Mucosa of rectum (tissue), 2 donors: Measurements from ENCODE around the gene TREH.
"Not testable (repeated sequence)": the region's sequence is repeated elsewhere in the genome, so short reads cannot be mapped to it uniquely, and the experiment has no call there.

Experiments
- H3K27ac ChIP-seq, 2 donors: one replicate each; pipeline ENCODE4 v1.7.0; 2013; ENCODE audit warnings: inconsistent platforms in 2 of 2, low read depth in 2 of 2, low read length in 2 of 2
- H3K27me3 ChIP-seq, 2 donors: one replicate each; pipeline ENCODE4 v1.7.0; 2013; ENCODE audit warnings: low read length in 2 of 2; ENCODE audit not compliant: control insufficient read depth in 2 of 2, insufficient read depth in 2 of 2
- H3K36me3 ChIP-seq, 2 donors: one replicate each; pipeline ENCODE4 v1.7.0; 2013; ENCODE audit warnings: low read length in 2 of 2; ENCODE audit not compliant: control insufficient read depth in 2 of 2, insufficient read depth in 2 of 2
- H3K4me1 ChIP-seq, 2 donors: one replicate each; pipeline ENCODE4 v1.7.0; 2013; ENCODE audit warnings: low read length in 2 of 2, mild to moderate bottlenecking in 1 of 2; ENCODE audit not compliant: control insufficient read depth in 2 of 2, insufficient read depth in 2 of 2
- H3K4me3 ChIP-seq, 2 donors: one replicate each; pipeline ENCODE4 v1.7.0; 2013; ENCODE audit warnings: low read length in 2 of 2
- H3K9ac ChIP-seq, 2 donors: one replicate each; pipeline ENCODE4 v1.7.0; 2013; ENCODE audit warnings: low read length in 2 of 2, low read depth in 1 of 2, mild to moderate bottlenecking in 1 of 2
- H3K9me3 ChIP-seq, 2 donors: one replicate each; pipeline ENCODE4 v1.7.0; 2013; ENCODE audit warnings: low read length in 2 of 2; ENCODE audit not compliant: control insufficient read depth in 2 of 2
- donor health status: healthy.
- donor health status: Normal muscosa, but diverticular disease.

The TREH gene

GRCh38 chr11:118679483-118679882 is at the start of gene TREH:
Gene TREH (minus strand): TSS chr11:118679650. CDS start chr11:118679627, 23 bp downstream.
- H3K27ac ChIP-seq: peak within 1 kb of the TSS; percentile 70 to 72

GRCh38 chr11:118728112-118728511 is 48.7 kb upstream of the TREH start:
- H3K27me3 ChIP-seq, H3K9ac ChIP-seq, H3K27ac ChIP-seq: not testable (repeated sequence)

More at GRCh38 chr11:118679483-118679882, at the start of gene TREH:
- Histone ChIP-seq H3K9ac (peak within 1 kb of the TSS in 1 of 2 donors; percentile 52), H3K27me3 (peaks cover 0 to 2% of the 10 kb centered on the region in 2 donors), H3K4me1 (peaks cover 3 to 12% of the 10 kb centered on the region in 2 donors), H3K9me3 (no peaks in the 10 kb centered on the region), H3K4me3 (peak within 1 kb of the TSS; percentile 9 to 67), H3K36me3 (no peaks in the 10 kb centered on the region)

GRCh38 chr11:118727721-118728066 is 48.2 kb upstream of the TREH start:
- not testable (repeated sequence) for H3K27ac ChIP-seq, H3K27me3 ChIP-seq, H3K4me1 ChIP-seq, H3K9ac ChIP-seq, H3K36me3 ChIP-seq, H3K9me3 ChIP-seq, H3K4me3 ChIP-seq

More at GRCh38 chr11:118728112-118728511, 48.7 kb upstream of the TREH start:
- not testable (repeated sequence) for H3K4me3 ChIP-seq, H3K9me3 ChIP-seq, H3K4me1 ChIP-seq, H3K36me3 ChIP-seq

- H3K27me3 ChIP-seq, H3K36me3 ChIP-seq, H3K27ac ChIP-seq, H3K4me1 ChIP-seq, H3K4me3 ChIP-seq, H3K9ac ChIP-seq, H3K9me3 ChIP-seq: not testable (repeated sequence)
Measured at GRCh38 chr11:118727001-118727720, 47.7 kb upstream of the TREH start.

GRCh38 chr11:118721478-118722015 is 42.1 kb upstream of the TREH start:
- H3K27me3 ChIP-seq, H3K9ac ChIP-seq, H3K9me3 ChIP-seq, H3K4me3 ChIP-seq, H3K4me1 ChIP-seq, H3K36me3 ChIP-seq, H3K27ac ChIP-seq: not testable (repeated sequence)

GRCh38 chr11:118720740-118721139 is 41.3 kb upstream of the TREH start:
- not testable (repeated sequence) for H3K4me3 ChIP-seq, H3K9ac ChIP-seq, H3K4me1 ChIP-seq, H3K36me3 ChIP-seq, H3K27me3 ChIP-seq, H3K9me3 ChIP-seq, H3K27ac ChIP-seq

- H3K27me3 ChIP-seq, H3K9me3 ChIP-seq, H3K4me1 ChIP-seq, H3K4me3 ChIP-seq, H3K27ac ChIP-seq, H3K9ac ChIP-seq, H3K36me3 ChIP-seq: not testable (repeated sequence)
Measured at GRCh38 chr11:118720078-118720477, 40.6 kb upstream of the TREH start.

- not testable (repeated sequence) for H3K36me3 ChIP-seq, H3K4me1 ChIP-seq, H3K9me3 ChIP-seq, H3K4me3 ChIP-seq, H3K27me3 ChIP-seq, H3K27ac ChIP-seq, H3K9ac ChIP-seq
Measured at GRCh38 chr11:118718562-118718961, 39.1 kb upstream of the TREH start.

GRCh38 chr11:118717733-118718132 is 38.3 kb upstream of the TREH start:
- not testable (repeated sequence) for H3K27ac ChIP-seq, H3K36me3 ChIP-seq, H3K27me3 ChIP-seq, H3K9me3 ChIP-seq, H3K9ac ChIP-seq, H3K4me1 ChIP-seq, H3K4me3 ChIP-seq

- not testable (repeated sequence) for H3K4me3 ChIP-seq, H3K36me3 ChIP-seq, H3K27ac ChIP-seq, H3K9ac ChIP-seq, H3K27me3 ChIP-seq, H3K9me3 ChIP-seq, H3K4me1 ChIP-seq
Measured at GRCh38 chr11:118717221-118717620, 37.8 kb upstream of the TREH start.
